ENCODE measurements around the gene PIP5KL1.

GRCh38 chr9:127875306-127875966 is 55.1 kb downstream of the PIP5KL1 start:
- TF ChIP-seq POLR2AphosphoS5 (IDR thresholded peaks at IDR 0.05; ENCODE audit: low read depth, low read length) (no peak), POLR2A (IDR thresholded peaks at IDR 0.05; ENCODE audit: low read depth, low read length) (no peak), TAF1 (IDR thresholded peaks at IDR 0.05; ENCODE audit: low read depth, low read length) (no peak), POU2F2 (IDR thresholded peaks at IDR 0.05; ENCODE audit: low read depth, low read length) (no peak), SPI1 (IDR thresholded peaks at IDR 0.05; ENCODE audit: low read depth, low read length) (no peak)
